Embryonic facial prominence (tissue), 1 donor: ENCODE measurements around the gene SPATA17.
"Not testable (repeated sequence)": the region's sequence is repeated elsewhere in the genome, so short reads cannot be mapped to it uniquely, and the experiment has no call there.

ENCODE experiments used
- DNase-seq: peaks from one replicate; pipeline ENCODE4 v3.0.0-alpha.2; 2016; ENCODE audit errors: extremely low spot score

Gene SPATA17, protein sequence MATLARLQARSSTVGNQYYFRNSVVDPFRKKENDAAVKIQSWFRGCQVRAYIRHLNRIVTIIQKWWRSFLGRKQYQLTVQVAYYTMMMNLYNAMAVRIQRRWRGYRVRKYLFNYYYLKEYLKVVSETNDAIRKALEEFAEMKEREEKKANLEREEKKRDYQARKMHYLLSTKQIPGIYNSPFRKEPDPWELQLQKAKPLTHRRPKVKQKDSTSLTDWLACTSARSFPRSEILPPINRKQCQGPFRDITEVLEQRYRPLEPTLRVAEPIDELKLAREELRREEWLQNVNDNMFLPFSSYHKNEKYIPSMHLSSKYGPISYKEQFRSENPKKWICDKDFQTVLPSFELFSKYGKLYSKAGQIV

DNA sequence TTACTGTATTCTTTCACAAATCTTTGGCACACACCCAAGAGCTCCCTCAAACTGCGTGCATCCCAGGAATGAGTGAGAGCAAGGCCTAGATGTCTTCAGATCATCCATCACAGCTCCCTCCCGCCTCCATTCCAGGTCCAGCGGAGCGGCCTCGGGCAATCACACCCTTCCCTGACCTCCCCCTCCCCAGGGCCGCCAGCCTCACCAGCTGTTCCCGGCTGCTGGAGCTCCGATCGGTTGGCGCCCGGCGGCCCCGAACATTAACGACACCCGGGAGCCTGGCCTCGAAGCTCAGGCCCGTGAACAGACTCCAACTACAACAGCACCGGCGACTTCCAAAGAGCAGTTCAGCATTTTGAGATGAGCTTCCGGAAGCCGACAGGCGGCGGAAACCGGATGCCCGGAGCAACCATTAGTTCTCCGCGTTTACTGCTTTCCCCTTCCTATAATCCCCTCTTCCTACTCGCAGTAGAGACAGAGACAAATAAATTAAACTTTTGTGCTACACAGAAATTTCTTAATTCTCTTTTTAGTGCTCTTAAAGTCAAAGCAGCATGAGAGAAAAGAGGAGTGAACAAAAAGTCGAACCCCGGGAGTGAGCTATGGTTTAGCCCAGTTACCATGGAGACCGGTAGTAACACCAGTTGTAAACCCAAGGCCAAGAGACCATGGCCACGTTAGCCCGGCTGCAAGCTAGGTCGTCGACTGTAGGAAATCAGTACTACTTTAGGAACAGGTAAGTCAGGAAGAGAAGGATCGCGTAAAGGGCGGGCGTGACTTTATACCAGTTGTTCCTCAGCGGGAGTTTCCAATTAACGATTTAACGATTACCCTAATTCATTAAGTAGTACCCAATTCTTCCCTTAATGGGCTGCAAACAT lies at the start of gene SPATA17, which contains the start of gene GPATCH2:
TSS of gene SPATA17 (plus strand) at position 634 of the 881 bp plus-strand sequence. CDS start at position 669, 35 bp downstream.
TSS of gene GPATCH2 (minus strand) at position 380 of the 881 bp plus-strand sequence. CDS start at position 261, 119 bp downstream.
- peak; percentile 87 for DNase-seq

DNA sequence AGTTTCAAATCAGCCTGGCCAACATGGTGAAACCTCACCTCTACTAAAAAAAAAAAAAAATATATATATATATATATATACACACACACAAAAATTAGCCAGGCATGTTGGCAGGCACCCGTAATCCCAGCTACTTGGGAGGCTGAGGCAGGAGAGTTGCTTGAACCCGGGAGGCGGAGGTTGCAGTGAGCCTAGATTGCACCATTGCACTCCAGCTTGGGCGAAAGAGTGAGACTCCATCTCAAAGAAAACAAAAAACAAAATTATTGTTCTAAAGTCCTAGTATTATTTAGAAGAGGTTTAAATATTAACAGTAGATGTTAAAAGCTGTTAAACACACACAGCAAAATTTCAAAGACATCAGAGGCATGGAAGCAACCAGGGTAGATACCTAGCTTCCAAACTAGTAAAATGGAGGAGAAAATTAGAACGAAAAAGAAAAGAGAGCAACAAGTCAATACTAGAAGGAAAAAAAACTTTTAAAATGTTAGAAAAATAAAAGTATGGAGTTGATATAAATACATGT lies 46.8 kb upstream of the SPATA17 start:
- DNase-seq: not testable (repeated sequence)

DNA sequence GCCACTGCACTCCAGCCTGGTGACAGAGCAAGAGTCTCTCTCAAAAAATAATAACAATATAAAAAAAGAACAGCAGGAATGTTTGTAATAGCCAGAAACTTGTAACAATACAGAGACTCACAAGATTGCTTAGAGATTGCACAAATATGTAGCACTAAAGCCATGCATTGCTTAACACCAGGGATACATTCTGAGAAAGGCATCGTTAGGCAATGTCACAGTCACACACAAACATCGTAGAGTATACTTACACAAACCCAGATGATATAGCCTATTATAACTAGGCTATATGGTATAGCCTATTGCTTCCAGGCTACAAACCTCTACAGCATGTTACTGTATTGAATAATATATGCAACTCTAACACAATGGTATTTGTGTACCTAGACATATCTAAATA lies 45.6 kb upstream of the SPATA17 start:
- DNase-seq: no peak

DNA sequence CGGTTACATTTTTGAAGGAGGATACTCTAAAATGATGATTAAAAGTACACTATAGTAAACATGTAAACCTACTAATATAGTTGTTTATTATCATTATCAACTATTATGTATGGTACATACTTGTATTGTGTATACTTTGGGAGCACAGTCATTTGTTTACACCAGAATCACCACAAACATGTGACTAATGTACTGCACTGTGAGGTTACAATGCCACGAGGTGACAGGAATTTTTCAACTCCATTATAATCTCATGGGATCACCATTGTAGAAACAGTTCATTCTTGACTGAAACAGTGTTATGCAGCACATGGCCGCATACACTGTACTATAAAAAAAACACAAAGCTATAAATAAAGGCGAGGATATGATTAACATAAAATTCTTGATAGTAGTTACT lies 44.6 kb upstream of the SPATA17 start:
- no peak for DNase-seq

DNA sequence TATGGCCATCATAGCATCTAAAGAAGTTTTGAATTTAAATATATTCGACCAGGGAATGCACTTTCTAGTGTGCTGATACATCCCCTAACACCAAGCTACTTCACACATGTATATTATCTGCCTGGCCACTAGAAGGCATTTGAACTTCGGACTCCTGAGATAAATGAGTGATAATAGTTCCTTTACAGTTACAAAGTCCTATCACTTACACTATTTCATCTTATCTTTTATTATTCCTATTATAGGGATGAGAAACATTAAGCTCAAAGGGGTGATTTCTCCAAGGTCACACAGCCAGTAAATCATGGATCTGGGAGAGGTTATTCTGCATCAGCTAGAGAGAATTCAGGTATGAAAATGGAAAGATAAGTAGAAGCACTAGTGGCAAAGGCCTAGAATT lies 40.5 kb upstream of the SPATA17 start:
- DNase-seq: no peak

DNA sequence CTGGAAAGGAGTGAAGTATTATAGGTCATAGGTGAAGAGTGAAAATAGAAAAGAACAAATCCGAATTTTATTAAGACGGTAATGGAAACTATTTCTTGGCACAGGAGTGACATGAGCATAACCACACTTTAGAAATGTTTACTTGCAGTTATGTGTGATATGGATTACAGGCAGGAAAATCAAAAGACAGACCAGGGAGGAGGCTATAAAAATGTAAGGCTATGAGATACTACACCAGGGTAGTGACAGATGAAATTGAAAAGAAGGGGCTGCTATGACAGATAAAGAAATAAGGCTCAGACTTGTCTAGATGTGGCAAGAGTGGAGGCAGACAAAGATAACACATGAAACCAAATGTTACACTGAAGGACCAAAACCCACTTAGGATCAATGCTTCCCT lies 32.0 kb upstream of the SPATA17 start:
- DNase-seq: no peak

DNA sequence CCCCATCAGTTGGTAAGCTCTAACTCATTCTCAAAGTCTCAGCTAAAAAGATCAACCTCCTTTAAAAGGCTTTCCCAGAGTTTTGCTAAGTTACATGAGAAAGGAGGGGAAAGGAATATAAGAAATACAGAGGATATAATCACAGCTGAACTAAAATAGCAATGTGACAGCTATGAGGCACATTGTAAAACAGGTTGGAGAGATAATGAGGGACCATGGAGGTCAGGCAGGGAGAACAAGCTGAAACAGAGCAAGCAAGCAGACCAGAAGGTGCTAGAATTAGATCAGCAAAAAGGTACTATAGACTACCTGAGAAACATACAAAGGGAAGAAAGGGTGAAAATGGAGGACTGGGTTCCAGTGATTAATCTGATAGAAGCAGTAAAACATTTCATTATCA lies 28.8 kb upstream of the SPATA17 start:
- no peak for DNase-seq

DNA sequence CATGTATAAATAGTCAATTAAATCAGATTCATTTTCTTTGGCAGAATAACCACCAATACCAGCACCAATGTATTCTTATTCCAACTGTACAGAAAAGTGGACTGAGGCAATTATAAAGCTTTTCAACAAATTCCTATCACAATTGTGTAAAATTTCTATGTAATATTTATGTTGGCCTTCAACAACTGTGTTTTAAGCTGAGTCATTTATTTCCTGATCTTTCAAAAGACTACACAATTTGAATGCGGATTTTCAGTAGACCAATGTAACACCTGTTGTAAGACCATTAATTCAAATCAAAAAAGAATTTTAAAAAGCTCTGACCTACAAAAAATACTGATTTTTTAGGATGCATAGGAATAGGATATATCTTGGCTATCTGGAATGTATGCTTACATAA lies 25.8 kb upstream of the SPATA17 start:
- no peak for DNase-seq

DNA sequence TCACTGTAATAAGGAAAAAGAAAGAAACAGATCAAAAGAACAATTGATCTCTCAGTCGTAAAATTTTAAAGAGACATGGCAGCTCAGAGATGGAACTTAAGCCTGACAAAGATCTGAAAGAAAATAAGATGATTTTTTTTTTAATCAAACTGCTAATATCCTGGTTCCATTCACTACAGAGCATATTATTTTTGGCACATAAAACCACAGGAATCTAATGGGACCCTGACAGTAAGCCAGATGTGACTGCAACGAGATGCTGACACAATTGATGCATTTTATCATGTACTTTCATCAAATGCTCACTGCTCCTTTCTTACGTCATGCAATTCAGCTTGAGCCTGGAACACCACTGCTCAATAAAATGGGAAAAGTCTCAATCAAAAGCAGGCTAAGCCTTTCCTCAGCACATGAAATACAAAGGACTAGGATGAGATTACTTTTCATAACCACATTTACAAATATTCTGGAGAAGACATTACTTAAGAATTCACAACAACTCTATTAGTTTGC lies 16.9 kb upstream of the SPATA17 start:
- no peak for DNase-seq

DNA sequence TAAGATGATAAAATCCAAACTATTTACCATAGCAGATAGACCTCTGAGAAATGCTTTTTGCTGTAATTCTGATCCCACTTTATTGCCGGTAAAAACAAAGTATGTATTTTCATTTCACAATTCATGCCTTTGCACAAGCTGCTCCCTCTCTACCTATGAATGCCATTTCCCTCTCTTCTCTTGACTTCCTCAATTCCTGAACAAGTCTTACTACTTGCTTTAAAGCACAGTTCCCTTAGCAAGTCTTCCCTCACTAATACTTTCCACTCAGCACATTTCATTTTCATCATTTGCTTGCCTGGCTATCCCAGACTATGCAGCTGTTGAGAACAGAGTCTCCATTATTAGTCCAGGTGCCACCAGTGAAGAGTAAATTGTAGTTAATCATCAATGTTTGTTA lies 14.0 kb upstream of the SPATA17 start:
- DNase-seq: no peak

DNA sequence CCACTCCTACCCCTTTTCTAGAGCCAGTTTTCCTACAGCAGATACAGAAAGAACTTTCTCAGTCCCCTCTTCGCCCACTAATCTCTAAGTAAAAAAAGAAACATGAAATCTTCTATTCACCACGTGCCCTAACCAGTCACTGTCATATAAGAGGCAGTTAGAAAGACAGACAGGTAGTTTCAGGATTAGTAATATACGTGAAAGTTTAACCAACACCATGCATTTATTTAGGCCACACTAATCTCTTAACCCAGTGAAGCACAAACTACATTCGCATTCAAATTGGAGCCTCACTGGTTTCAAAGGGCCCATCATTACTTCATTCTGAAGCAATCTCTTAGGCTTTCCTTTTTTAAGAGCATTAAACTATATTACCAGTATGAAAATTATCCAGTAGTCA lies 10.3 kb upstream of the SPATA17 start:
- no peak for DNase-seq

DNA sequence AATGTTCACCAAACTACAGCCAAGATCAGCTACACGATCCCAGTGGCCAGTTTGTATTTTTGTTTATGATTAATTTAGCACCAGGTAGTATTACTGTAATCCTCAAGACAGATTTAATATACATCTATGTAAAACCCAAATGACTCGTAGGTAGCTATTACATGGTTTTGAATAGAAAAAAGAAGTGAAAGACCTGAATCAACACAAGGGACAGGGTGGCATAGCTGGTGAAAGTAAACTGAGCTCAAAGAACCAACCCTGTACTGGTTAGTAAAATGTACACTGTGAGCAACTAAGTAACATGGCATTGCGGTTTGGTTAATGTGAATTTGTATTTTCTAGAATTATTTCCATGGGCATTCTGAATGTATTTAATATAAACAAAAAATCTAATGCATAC lies 9.1 kb upstream of the SPATA17 start:
- no peak for DNase-seq

DNA sequence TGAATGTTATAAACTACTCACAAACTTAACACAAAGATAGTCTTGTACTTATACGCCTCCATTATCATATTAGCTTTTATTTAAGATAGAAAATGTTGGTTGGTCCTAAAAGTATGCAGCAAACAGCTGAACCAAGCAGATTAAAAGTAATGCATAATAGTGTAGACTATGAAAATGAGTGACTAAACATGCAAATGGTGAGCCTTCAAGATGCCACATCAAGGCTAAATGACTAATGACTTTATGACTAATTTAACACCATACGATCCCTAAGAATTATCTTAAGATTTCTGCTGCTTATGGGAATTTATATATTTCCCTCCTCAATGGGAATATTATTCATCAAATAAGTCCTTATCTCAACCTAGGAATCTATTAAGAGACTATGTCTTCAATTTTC lies 4.8 kb upstream of the SPATA17 start:
- no peak for DNase-seq

DNA sequence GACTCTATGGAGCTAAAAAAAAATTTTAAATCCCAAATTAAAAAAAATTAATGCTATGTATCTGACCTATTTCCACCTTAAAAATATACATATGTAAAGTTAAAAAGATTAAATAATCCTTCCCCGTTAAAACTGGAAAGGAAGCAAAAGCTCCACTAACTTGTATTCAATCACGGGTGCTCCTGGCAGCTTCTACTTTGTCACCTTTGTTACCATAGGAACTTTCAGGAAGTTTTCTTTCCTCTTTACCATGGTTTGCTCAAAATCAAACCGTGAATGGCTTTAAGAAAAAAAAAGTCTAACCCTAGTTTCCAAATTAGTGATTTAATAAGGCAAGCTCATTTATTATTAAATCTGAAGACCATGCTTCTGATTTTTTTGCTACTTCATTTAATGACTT lies 3.7 kb upstream of the SPATA17 start:
- no peak for DNase-seq

DNA sequence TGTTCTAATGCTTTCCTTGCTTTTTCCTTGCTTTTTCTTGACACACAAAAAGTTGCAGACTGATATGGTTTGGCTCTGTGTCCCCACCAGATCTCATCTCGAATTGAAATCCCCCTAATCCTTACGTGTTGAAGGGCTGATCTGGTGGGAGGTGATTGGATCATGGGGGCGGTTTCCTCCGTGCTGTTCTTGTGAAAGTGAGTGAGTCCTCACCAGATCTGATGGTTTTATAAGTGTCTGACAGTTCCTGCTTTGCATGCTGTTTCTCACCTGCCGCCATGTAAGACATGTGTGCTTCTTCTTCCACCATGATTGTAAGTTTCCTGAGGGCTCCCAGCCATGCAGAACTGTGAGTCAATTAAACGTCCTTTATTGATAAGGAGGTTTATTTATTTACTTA lies 11.3 kb downstream of the SPATA17 start:
- no peak for DNase-seq

DNA sequence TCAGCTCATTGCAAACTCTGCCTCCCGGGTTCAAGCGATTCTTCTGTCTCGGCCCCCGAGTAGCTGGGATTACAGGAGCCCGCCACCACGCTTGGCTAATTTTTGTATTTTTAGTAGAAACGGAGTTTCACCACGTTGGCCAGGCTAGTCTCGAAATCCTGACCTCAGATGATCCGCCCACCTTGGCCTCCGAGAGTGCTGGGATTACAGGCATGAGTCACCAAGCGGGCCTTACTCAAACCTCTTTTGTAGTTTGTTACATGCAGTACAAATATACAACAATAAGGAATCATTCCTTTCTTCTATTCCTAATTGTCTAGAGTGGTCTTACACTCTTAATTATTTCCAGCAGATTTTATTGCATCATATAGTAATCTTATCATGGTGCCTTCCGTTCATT lies 16.6 kb downstream of the SPATA17 start:
- DNase-seq: no peak

DNA sequence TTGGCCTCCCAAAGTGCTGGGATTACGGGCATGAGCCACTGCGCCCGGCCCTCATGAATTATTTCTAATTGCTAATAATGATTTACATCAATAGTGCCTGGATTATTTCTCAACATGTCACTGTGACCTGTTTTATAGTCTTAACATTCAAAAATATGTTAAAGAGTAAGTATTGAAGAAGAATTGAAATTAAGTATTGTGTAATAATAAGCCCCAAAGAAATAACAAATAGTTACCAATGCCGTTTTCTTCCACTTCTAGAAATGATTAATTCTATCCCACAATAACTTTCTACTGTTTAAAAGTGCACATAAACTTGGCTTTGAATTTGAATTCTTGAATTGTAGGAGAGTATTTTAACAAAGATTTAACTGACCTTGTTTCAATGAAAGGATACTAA lies 19.5 kb downstream of the SPATA17 start:
- no peak for DNase-seq

DNA sequence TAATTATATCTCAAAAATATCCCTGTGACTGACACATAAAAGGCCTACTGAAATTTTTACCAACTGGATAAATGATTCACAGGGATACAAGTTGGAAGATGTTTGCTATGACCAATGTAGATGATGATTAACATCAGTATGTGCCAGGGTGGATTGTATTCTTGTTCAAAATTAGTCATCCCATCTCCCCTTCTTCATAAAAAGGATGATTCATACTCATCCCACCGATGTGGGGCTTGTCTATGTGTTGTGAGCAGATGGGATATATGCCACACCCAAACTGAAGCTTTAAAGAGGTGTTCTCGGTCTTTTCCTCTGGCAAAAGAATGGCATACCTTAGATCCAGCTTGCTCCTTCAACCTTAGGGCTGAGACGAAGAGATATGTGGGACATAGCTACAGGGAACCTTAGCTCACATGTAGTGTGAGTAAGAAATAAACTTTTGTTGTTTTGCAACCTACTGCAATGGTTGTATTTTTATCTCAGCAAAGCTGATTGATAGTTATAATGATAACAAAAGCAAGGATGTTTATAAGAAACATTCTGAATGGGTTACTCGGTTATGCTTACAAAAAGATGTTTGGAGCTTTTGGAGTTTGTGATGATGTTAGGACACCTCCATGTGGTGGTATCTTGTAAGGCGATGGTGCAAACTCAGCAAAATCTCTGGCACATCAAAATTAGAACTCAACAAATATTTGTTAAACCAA lies 29.4 kb downstream of the SPATA17 start:
- DNase-seq: no peak

DNA sequence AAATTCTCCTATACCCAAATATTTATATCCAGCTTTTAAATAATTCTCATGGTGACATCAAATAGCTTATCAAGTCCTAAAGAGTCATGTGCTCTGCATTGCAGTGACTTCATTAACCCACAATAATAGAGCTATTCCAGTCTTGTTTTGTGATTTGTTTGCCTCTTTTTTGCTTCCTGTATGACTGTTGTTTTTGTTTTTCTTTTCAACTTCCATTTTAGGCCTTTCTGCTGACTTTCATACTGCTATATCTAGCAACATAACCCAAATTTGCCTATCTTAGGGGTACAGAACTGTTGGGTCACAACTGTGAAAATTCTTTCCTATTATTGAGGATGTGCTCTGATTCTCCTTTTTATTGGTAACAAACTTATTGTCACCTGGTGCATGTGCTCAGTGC lies 30.3 kb downstream of the SPATA17 start:
- DNase-seq: no peak

DNA sequence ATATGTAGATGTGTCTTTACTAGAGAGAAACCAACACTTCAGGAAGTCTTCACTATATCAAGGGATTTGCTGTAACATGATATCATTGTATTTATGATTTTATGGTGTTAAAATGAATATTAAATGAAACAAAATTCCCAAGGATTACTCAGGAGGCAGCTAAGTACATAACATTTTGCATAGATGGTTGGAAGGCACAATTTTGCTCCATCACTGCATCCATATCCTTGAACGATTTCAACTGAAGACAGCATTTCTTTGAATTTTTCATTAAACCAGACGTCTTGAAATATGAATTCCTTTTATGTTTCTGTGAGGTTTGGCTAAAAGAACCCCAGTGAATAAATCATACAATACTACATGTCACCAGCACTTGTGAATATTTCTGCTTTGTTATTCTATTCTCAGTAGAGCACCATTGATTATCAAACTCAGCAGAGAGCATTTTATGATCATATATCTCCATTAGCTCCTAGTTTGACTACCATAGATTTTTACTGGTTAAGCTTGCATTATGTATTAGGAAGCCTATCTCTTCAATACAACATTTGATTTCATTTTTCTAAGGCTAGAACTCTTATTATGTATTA lies 37.3 kb downstream of the SPATA17 start:
- DNase-seq: no peak

DNA sequence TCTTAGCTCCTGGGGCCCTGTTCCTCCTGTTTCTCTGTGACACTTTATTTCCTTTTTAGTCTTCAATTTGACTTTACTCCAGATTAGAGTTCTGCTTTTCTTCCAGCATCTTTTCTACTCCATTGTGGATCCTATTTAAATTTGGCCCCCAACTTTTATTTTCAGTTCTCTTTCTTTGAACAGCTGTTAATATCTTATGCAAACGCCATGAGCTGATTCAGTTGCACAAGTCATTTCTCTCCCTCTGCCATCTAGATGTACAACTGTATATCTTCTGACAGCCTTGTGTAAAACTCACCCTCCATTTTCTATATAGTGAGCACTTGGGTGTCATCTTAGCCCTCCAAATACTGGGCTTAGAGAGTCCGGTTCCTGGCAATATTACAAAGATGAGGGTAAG lies 42.2 kb downstream of the SPATA17 start:
- no peak for DNase-seq
